Loucy (cell line): ENCODE data around the gene ANKRD13C.

Experiments
- H2AFZ ChIP-seq: fragments of 200-600 bp; sonication (generic); 2 replicates; pipeline ENCODE4 v1.6.0; 2016; ENCODE audit warnings: antibody characterized with exemption, mild to moderate bottlenecking, low read length, moderate library complexity
- H3F3A ChIP-seq: fragments of 200-600 bp; 2 replicates; pipeline ENCODE4 v1.6.0; 2016; ENCODE audit warnings: antibody characterized with exemption, low read depth, mild to moderate bottlenecking
- H3K27me3 ChIP-seq: fragments of 200-600 bp; sonication (generic); 2 replicates; pipeline ENCODE4 v1.6.1; 2014; ENCODE audit warnings: low read length, mild to moderate bottlenecking; ENCODE audit not compliant: insufficient read depth, poor library complexity, severe bottlenecking
- H3K36me3 ChIP-seq: fragments of 200-600 bp; sonication (generic); 2 replicates; pipeline ENCODE4 v1.6.1; 2016; ENCODE audit warnings: low read length; ENCODE audit not compliant: insufficient read depth
- H3K4me1 ChIP-seq: fragments of 200-600 bp; sonication (generic); 2 replicates; pipeline ENCODE4 v1.5.1; 2014; ENCODE audit warnings: low read length, mild to moderate bottlenecking; ENCODE audit not compliant: insufficient read depth, poor library complexity, severe bottlenecking
- H3K4me2 ChIP-seq: fragments of 200-600 bp; sonication (generic); 2 replicates; pipeline ENCODE4 v1.6.0; 2014; ENCODE audit warnings: antibody characterized with exemption, low read length, low read depth, mild to moderate bottlenecking; ENCODE audit not compliant: poor library complexity, severe bottlenecking
- H3K4me3 ChIP-seq: fragments of 200-600 bp; sonication (generic); 2 replicates; pipeline ENCODE4 v1.5.1; 2014; ENCODE audit warnings: low read length, mild to moderate bottlenecking, mixed read lengths; ENCODE audit not compliant: poor library complexity, severe bottlenecking
- H3K79me2 ChIP-seq: fragments of 200-600 bp; sonication (generic); 2 replicates; pipeline ENCODE4 v1.6.1; 2014; ENCODE audit warnings: low read length; ENCODE audit not compliant: insufficient read depth
- H3K9ac ChIP-seq: fragments of 200-600 bp; sonication (generic); 2 replicates; pipeline ENCODE4 v1.6.0; 2014; ENCODE audit warnings: mild to moderate bottlenecking, low read depth, low read length, moderate library complexity; ENCODE audit not compliant: poor library complexity, severe bottlenecking
- H3K9me2 ChIP-seq: fragments of 200-600 bp; sonication (generic); replicated peaks from 2 replicates; pipeline ENCODE4 v1.6.1; 2016; ENCODE audit warnings: low read depth, low read length, mixed read lengths
- H3K9me3 ChIP-seq: fragments of 200-600 bp; sonication (generic); 2 replicates; pipeline ENCODE4 v1.6.1; 2014; ENCODE audit warnings: mild to moderate bottlenecking, antibody characterized with exemption, low read length, low read depth; ENCODE audit not compliant: insufficient read depth
- H4K20me1 ChIP-seq: fragments of 200-600 bp; sonication (generic); 2 replicates; pipeline ENCODE4 v1.6.0; 2014; ENCODE audit warnings: antibody characterized with exemption, low read length, mild to moderate bottlenecking; ENCODE audit not compliant: insufficient read depth, poor library complexity, severe bottlenecking
- EZH2phosphoT487 ChIP-seq: fragments of 200-600 bp; IDR thresholded peaks from 2 replicates; pipeline ENCODE4 v1.6.1; 2018; ENCODE audit warnings: antibody characterized with exemption, mild to moderate bottlenecking, moderate library complexity, borderline replicate concordance
- TF ChIP-seq, protein P1 (sequence below): fragments of 200-600 bp; sonication (generic); conservative IDR thresholded peaks from 2 replicates; pipeline ENCODE4 v1.5.1; 2014; ENCODE audit warnings: mild to moderate bottlenecking, antibody characterized with exemption, low read length

ANKRD13C gene

DNA sequence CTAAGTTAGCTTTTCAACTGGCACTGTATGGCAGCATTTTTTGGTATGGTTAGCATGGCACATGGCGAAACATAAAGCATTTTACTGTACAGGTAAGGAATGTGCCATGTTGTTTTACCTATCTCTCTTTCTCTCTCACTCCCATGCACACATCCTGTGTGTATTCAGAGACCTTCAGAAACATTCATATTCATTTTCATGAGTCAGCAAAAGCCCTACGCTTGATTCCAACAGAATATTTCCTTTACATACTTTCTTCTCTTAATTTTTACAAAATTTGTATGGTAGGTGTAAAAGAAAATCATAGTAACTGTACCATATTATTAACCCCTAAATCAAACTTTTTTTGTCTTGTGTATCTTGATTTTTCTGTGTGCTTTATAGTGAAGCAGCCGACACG, 123.0 kb downstream of the ANKRD13C start:
- peaks cover 26% of the 10 kb centered on the region for H3K4me1 ChIP-seq
- H3K9me2 ChIP-seq = no peaks in the 10 kb centered on the region
- H3K4me3 ChIP-seq = no peak overlapping the region
- H3K9ac ChIP-seq = no peak overlapping the region
- H3K4me2 ChIP-seq = no peak overlapping the region
- H3K27me3 ChIP-seq = no peaks in the 10 kb centered on the region
- H3K79me2 ChIP-seq = peaks cover 78% of the 10 kb centered on the region
- H4K20me1 ChIP-seq = peaks cover 71% of the 10 kb centered on the region
- no peak overlapping the region for H2AFZ ChIP-seq
- H3K9me3 ChIP-seq = no peaks in the 10 kb centered on the region
- peaks cover 8% of the 10 kb centered on the region; the same call in 1 of the 2 replicates for H3F3A ChIP-seq
- TF ChIP-seq EZH2phosphoT487 = no peak
- TF ChIP-seq, protein P1, sequence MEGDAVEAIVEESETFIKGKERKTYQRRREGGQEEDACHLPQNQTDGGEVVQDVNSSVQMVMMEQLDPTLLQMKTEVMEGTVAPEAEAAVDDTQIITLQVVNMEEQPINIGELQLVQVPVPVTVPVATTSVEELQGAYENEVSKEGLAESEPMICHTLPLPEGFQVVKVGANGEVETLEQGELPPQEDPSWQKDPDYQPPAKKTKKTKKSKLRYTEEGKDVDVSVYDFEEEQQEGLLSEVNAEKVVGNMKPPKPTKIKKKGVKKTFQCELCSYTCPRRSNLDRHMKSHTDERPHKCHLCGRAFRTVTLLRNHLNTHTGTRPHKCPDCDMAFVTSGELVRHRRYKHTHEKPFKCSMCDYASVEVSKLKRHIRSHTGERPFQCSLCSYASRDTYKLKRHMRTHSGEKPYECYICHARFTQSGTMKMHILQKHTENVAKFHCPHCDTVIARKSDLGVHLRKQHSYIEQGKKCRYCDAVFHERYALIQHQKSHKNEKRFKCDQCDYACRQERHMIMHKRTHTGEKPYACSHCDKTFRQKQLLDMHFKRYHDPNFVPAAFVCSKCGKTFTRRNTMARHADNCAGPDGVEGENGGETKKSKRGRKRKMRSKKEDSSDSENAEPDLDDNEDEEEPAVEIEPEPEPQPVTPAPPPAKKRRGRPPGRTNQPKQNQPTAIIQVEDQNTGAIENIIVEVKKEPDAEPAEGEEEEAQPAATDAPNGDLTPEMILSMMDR = no peak
- H3K36me3 ChIP-seq = peaks cover 85% of the 10 kb centered on the region

DNA sequence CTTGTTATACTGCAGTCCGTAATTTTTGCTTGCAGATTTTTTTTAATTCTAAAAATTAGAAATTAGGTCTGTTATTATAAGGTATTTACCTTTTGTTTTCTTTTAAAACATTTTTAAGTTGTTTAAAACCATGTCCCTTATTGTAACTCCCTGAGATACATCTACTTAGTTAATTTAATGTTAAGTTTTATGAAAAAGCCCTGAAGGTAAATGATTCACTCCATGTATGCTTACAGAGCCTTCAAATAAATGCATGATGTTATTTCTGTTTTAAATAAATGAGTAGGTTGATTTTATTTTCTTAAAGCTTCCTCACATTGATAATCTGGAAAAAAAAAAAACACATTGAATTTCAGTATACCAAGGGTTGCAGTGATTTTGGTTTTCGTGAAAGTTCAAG, 125.9 kb downstream of the ANKRD13C start:
- Histone ChIP-seq H3K4me1 (peaks cover 46% of the 10 kb centered on the region), H3K36me3 (peaks cover 71% of the 10 kb centered on the region), H3K27me3 (no peaks in the 10 kb centered on the region), H3K4me3 (no peak overlapping the region), H4K20me1 (peaks cover 92% of the 10 kb centered on the region), H3K9ac (no peak overlapping the region), H3K79me2 (peaks cover 95% of the 10 kb centered on the region), H3K9me2 (no peaks in the 10 kb centered on the region), H3K9me3 (no peaks in the 10 kb centered on the region), H3K4me2 (peak overlapping the region; percentile 83), H2AFZ (no peak overlapping the region), H3F3A (peaks cover 8% of the 10 kb centered on the region; the same call in 1 of the 2 replicates)
- TF ChIP-seq, protein P1 = no peak
- TF ChIP-seq EZH2phosphoT487 = no peak

DNA sequence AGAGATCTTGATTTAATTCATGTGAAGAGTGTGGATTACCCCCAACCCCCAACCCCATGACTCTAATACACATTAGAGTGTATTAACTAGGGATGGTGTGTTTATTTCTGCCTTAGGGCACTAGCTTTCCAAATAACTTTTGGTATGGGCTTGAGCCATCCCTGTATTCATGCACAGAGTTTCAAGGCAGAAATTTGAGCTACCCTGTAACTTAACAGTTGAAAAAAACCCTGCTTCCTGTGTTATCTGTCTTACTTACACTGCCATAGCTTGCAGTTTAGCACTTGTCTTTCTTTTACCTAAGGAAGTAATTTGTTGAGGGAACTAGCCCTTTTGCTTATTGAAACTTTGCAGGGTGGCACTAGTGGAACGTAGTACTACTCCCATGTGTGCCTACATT, 127.1 kb downstream of the ANKRD13C start:
- Histone ChIP-seq H3K9me2 (no peaks in the 10 kb centered on the region), H3K36me3 (peaks cover 67% of the 10 kb centered on the region), H3K9me3 (no peaks in the 10 kb centered on the region), H3K27me3 (no peaks in the 10 kb centered on the region), H3K4me2 (peak overlapping the region; percentile 83), H4K20me1 (peaks cover 96% of the 10 kb centered on the region), H3K79me2 (peaks cover 99% of the 10 kb centered on the region), H2AFZ (no peak overlapping the region), H3K9ac (peak overlapping the region; percentile 20), H3F3A (peaks cover 8% of the 10 kb centered on the region; the same call in 1 of the 2 replicates), H3K4me3 (peak overlapping the region; percentile 61), H3K4me1 (peaks cover 59% of the 10 kb centered on the region)
- TF ChIP-seq, protein P1 = no peak
- no peak for TF ChIP-seq EZH2phosphoT487
